GM06990 (cell line): ENCODE measurements around the gene TELO2.

Source experiments
- DNase-seq: peaks from one replicate; pipeline ENCODE4 v3.0.0-alpha.2; 2011; ENCODE audit not compliant: insufficient read length; ENCODE audit errors: extremely low read depth
- H3K27me3 ChIP-seq: replicated peaks from 2 replicates; pipeline ENCODE4 v1.6.0; 2011; ENCODE audit warnings: low read length; ENCODE audit not compliant: control insufficient read depth, insufficient read depth
- H3K36me3 ChIP-seq: 2 replicates; pipeline ENCODE4 v1.5.1; 2011; ENCODE audit warnings: low read length; ENCODE audit not compliant: control insufficient read depth, insufficient read depth
- H3K4me3 ChIP-seq: replicated peaks from 2 replicates; pipeline ENCODE4 v1.5.1; 2011; ENCODE audit warnings: low read depth, mild to moderate bottlenecking, control low read depth, low read length
- CTCF ChIP-seq: IDR thresholded peaks from 2 replicates; pipeline ENCODE4 v1.5.1; 2011; ENCODE audit warnings: low read length, control low read depth, mild to moderate bottlenecking, inconsistent platforms; ENCODE audit not compliant: insufficient read depth, poor library complexity, severe bottlenecking

The TELO2 gene

GRCh38 chr16:1554826-1555445, 61.8 kb downstream of the TELO2 start:
- H3K4me3 ChIP-seq: no peak overlapping the region
- H3K36me3 ChIP-seq: no peaks in the 10 kb centered on the region
- TF ChIP-seq CTCF: no peak
- H3K27me3 ChIP-seq: no peaks in the 10 kb centered on the region
- no peak for DNase-seq

GRCh38 chr16:1556254-1556653, 63.1 kb downstream of the TELO2 start:
- TF ChIP-seq CTCF: no peak
- Histone ChIP-seq H3K4me3 (no peak overlapping the region), H3K27me3 (no peaks in the 10 kb centered on the region), H3K36me3 (no peaks in the 10 kb centered on the region)
- no peak for DNase-seq

DNA sequence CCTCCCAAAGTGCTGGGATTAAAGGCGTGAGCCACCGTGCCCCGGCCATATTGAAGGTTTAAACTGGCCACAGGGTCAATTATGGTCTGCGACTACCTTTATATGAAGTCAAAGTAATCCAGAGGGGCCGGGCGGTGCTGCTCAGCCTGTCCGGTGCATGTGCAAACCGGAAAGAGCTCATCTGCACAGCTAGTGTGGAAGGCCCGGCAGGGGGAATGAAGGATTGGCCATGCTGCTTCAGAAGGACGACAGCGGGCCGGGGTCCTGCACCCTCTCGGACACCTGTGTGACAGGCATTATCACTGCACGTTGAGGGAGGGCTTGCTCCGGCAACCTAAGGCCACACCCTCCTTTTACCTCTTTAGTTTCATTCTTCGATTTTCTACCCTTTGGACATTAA, 63.9 kb downstream of the TELO2 start:
- TF ChIP-seq CTCF: no peak
- no peak for DNase-seq
- Histone ChIP-seq H3K27me3 (no peaks in the 10 kb centered on the region), H3K4me3 (no peak overlapping the region), H3K36me3 (no peaks in the 10 kb centered on the region)

- Histone ChIP-seq H3K36me3 (no peaks in the 10 kb centered on the region), H3K27me3 (no peaks in the 10 kb centered on the region), H3K4me3 (no peak overlapping the region)
- DNase-seq: no peak
- no peak for TF ChIP-seq CTCF
Measured at GRCh38 chr16:1557576-1557975, 64.4 kb downstream of the TELO2 start.

DNA sequence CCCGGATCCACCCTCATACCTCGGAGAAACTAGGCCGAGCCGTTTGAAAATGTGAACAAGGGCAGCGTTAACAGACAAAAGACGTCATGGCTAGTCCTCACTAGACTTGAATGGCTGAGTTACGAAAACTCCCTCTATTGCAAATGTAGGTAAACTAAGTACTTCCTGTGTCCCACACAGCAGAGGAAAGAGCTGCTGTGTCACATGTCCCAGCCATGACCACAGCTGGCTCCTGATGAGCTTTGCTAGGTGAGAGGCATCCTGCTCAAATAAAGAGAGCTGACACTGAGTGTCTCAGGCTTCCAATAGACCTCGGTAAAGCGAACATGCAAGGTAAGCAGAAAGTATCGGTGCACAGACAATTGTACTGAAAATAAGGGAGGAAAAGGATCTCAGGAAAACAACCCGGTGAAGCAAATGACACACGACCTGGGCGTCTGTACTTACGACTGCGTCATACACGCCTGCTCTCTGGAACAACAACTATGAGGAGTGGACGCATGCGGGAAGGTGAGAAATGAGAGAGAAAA, 66.4 kb downstream of the TELO2 start:
- H3K27me3 ChIP-seq: no peaks in the 10 kb centered on the region
- no peak for TF ChIP-seq CTCF
- no peak overlapping the region for H3K4me3 ChIP-seq
- no peaks in the 10 kb centered on the region for H3K36me3 ChIP-seq
- DNase-seq: no peak
